ENCODE measurements around the gene MTREX. TPM values are rescaled to one million over a fixed set of nuclear protein-coding genes. Genes with fewer than 3 reads are reported as not detected.

MTREX gene
- total and polyA plus RNA-seq, 2 of the 8 experiments (the other 6 are each of a cell fraction or from before 2014, with no cell fraction given), result 16.0 to 130 TPM

GRCh38 chr5:55386356-55386755 is 78.6 kb downstream of the MTREX start:
- Histone ChIP-seq H3K23me2 (ENCODE audit: low read depth, low read length) (no peaks in the 10 kb centered on the region), H4K8ac (ENCODE audit: extremely low read depth, insufficient read depth, low read length) (no peak overlapping the region), H3K4ac (replicated peaks; ENCODE audit: insufficient read length, low read depth, low read length) (no peak overlapping the region), H2BK5ac (ENCODE audit: low read depth, low read length) (no peak overlapping the region), H3K27me3 (replicated peaks in 1 of 4; ENCODE audit: control insufficient read depth in 3 of 4, extremely low read depth in 1 of 4, insufficient read depth in 3 of 4, low read length in 3 of 4) (no peaks in the 10 kb centered on the region), H3K36me3 (ENCODE audit: control insufficient read depth in 2 of 4, insufficient read depth in 4 of 4, low read length in 3 of 4) (peaks cover 0 to 32% (median 13%) of the 10 kb centered on the region in 4 experiments; a peak in 6 of 8 replicates), H2BK12ac (ENCODE audit: low read depth, low read length) (no peak overlapping the region), H3K14ac (ENCODE audit: insufficient read length) (no peak overlapping the region), H3K23ac (ENCODE audit: insufficient read length) (no peak overlapping the region), H3K4me3 (ENCODE audit: extremely low read depth in 1 of 4, insufficient read depth in 2 of 4, low read depth in 3 of 4, low read length in 4 of 4) (no peak overlapping the region), H3K27ac (ENCODE audit: low read depth, low read length) (no peak overlapping the region), H4K5ac (ENCODE audit: insufficient read length, low read depth, low read length) (no peak overlapping the region), H3K4me1 (replicated peaks in 1 of 4; ENCODE audit: control insufficient read depth in 3 of 4, insufficient read depth in 4 of 4, low read length in 3 of 4) (peaks cover 0 to 3% (median 0%) of the 10 kb centered on the region in 4 experiments; a peak in 1 of 7 replicates), H2AFZ (ENCODE audit: low read length) (no peak overlapping the region), H2BK120ac (replicated peaks; ENCODE audit: low read depth, low read length) (no peak overlapping the region), H2BK20ac (ENCODE audit: low read length) (no peak overlapping the region), H3K9me3 (ENCODE audit: insufficient read depth in 2 of 2, low read depth in 1 of 2, low read length in 1 of 2) (no peaks in the 10 kb centered on the region), H4K20me1 (replicated peaks in 1 of 2; ENCODE audit: control insufficient read depth in 1 of 2, insufficient read depth in 2 of 2, low read length in 2 of 2) (no peaks in the 10 kb centered on the region), H3K4me2 (ENCODE audit: insufficient read depth in 1 of 2, low read depth in 2 of 2, low read length in 2 of 2) (no peak overlapping the region), H2BK15ac (ENCODE audit: low read length) (no peak overlapping the region), H4K91ac (replicated peaks; ENCODE audit: insufficient read length, low read length) (no peak overlapping the region), H3K56ac (replicated peaks; ENCODE audit: insufficient read length, low read depth, low read length) (no peak overlapping the region), H3K79me2 (ENCODE audit: control insufficient read depth in 1 of 2, insufficient read depth in 2 of 2, low read length in 2 of 2) (0 out of 4 replicates have a peak, but pooled peaks cover 0 to 2% of the 10 kb centered on the region in 2 experiments), H3K9ac (replicated peaks in 1 of 4; ENCODE audit: extremely low read depth in 1 of 4, low read depth in 3 of 4, low read length in 3 of 4) (no peak overlapping the region), H2AK5ac (ENCODE audit: low read depth, low read length) (no peak overlapping the region), H3K79me1 (ENCODE audit: low read depth, low read length) (no peaks in the 10 kb centered on the region), H3K18ac (ENCODE audit: extremely low read depth, low read length) (no peak overlapping the region)
- WGBS, 2 experiments (ENCODE audit: extremely low coverage in 1 of 2, insufficient coverage in 1 of 2, insufficient read length in 1 of 2, insufficient replicate concordance in 2 of 2, low coverage in 1 of 2, low lambda C conversion rate in 2 of 2, missing lambda C conversion rate in 1 of 2), result 83% methylated on average over 1 of the region's 1 CpG; no CpG with 5 or more reads in 1 of the 2 experiments
- CTCF ChIA-PET (ENCODE audit: partially characterized antibody), result interaction anchor here (0.5 kb wide), 1 partner anchor 312 kb away, joined by 3 read pairs; no protein-coding TSS in a partner anchor
- FAIRE-seq (no peak), DNase-seq (ENCODE audit: low read depth in 1 of 2, low spot score in 2 of 2) (no peak)
- POLR2A ChIA-PET (ENCODE audit: partially characterized antibody), result interaction anchor here (0.5 to 1.4 kb wide), 3 partner anchors 14 to 672 kb away, joined by 3 to 4 read pairs (median 4); no protein-coding TSS in a partner anchor
- TF ChIP-seq BCL11A (IDR thresholded peaks at IDR 0.05; ENCODE audit: low read depth in 2 of 2, low read length in 2 of 2), result no peak
- TF ChIP-seq MAFK (IDR thresholded peaks at IDR 0.05; ENCODE audit: low read depth, low read length), result no peak
- no peak for TF ChIP-seq RNF2 (IDR thresholded peaks at IDR 0.05; ENCODE audit: borderline replicate concordance, low read depth, low read length, missing control alignments, poor library complexity, severe bottlenecking)
- no peak for TF ChIP-seq SP1 (IDR thresholded peaks at IDR 0.05; ENCODE audit: low read depth, low read length)
- no peak for TF ChIP-seq KDM4A (IDR thresholded peaks at IDR 0.05; ENCODE audit: low read depth, low read length, severe bottlenecking)
- no peak for TF ChIP-seq JUND (IDR thresholded peaks at IDR 0.05; ENCODE audit: low read length)
- TF ChIP-seq PHF8 (conservative IDR thresholded peaks at IDR 0.05; ENCODE audit: low read depth, low read length), result no peak
- TF ChIP-seq, protein P1, sequence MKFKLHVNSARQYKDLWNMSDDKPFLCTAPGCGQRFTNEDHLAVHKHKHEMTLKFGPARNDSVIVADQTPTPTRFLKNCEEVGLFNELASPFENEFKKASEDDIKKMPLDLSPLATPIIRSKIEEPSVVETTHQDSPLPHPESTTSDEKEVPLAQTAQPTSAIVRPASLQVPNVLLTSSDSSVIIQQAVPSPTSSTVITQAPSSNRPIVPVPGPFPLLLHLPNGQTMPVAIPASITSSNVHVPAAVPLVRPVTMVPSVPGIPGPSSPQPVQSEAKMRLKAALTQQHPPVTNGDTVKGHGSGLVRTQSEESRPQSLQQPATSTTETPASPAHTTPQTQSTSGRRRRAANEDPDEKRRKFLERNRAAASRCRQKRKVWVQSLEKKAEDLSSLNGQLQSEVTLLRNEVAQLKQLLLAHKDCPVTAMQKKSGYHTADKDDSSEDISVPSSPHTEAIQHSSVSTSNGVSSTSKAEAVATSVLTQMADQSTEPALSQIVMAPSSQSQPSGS (IDR thresholded peaks at IDR 0.05; ENCODE audit: low read length), result no peak
- no peak for TF ChIP-seq SAP30 (IDR thresholded peaks at IDR 0.05; ENCODE audit: insufficient read depth, insufficient replicate concordance, low read length)
- TF ChIP-seq EZH2 (IDR thresholded peaks at IDR 0.05; ENCODE audit: low read depth, low read length, severe bottlenecking), result no peak
